ENCODE data around the gene ADCY6. TPM values are rescaled to one million over a fixed set of nuclear protein-coding genes. Genes with fewer than 3 reads are reported as not detected.

Gene ADCY6
- total RNA-seq, 1 experiment from 2014 or later: 31.1 TPM

- no CpG with 5 or more reads among the region's 2 CpGs for WGBS (ENCODE audit: extremely low coverage, insufficient read length, low lambda C conversion rate)
- H3K9ac ChIP-seq (ENCODE audit: extremely low read depth, insufficient read length, low read length): no peak overlapping the region
- H2AFZ ChIP-seq (ENCODE audit: low read length): no peak overlapping the region
- no peak overlapping the region for H3K56ac ChIP-seq (ENCODE audit: insufficient read length, low read depth, low read length)
- Mint-ChIP-seq H3K27ac (peak overlapping the region in 1 of 3 experiments; percentile 11; a peak in 1 of 7 replicates), H3K9me3 (no peaks in the 10 kb centered on the region), H3K36me3 (ENCODE audit: insufficient read depth in 1 of 3, low read depth in 3 of 3) (no peaks in the 10 kb centered on the region), H3K27me3 (ENCODE audit: low read depth) (peaks cover 9% of the 10 kb centered on the region), H3K4me1 (peaks cover 0 to 2% of the 10 kb centered on the region in 2 experiments; a peak in 1 of 4 replicates), H3K4me3 (no peak overlapping the region)
- no peak overlapping the region for H4K5ac ChIP-seq (ENCODE audit: insufficient read length, low read depth, low read length)
- H3K23me2 ChIP-seq (ENCODE audit: insufficient read length, low read depth, low read length, poor library complexity, severe bottlenecking): no peaks in the 10 kb centered on the region
- H3K27ac ChIP-seq (ENCODE audit: insufficient read length, low read depth, low read length): no peak overlapping the region
- no peak overlapping the region for H3K23ac ChIP-seq (ENCODE audit: insufficient read length, low read depth, low read length)
- H3K4me2 ChIP-seq (ENCODE audit: insufficient read depth, insufficient read length, low read length): no peak overlapping the region
- no peak overlapping the region for H2BK120ac ChIP-seq (ENCODE audit: low read depth, low read length, poor library complexity, severe bottlenecking)
- no peak overlapping the region for H2BK12ac ChIP-seq (ENCODE audit: insufficient read length, low read depth, low read length)
- H3K18ac ChIP-seq (ENCODE audit: insufficient read length, low read depth, low read length): no peak overlapping the region
- no peak overlapping the region for H3K14ac ChIP-seq (ENCODE audit: insufficient read depth, low read length)
- H3T11ph ChIP-seq (ENCODE audit: low read length): no peak overlapping the region
- no peaks in the 10 kb centered on the region; the same call in 1 of the 2 replicates for H3K27me3 ChIP-seq (ENCODE audit: insufficient read depth, low read length)
- no peak overlapping the region for H4K8ac ChIP-seq (replicated peaks; ENCODE audit: insufficient read length, low read depth, low read length)
- no peaks in the 10 kb centered on the region for H3K79me2 ChIP-seq (ENCODE audit: insufficient read depth, low read length)
- H3K79me1 ChIP-seq (ENCODE audit: insufficient read depth, low read depth, low read length, poor library complexity, severe bottlenecking): no peaks in the 10 kb centered on the region
- TF ChIP-seq, protein P1, sequence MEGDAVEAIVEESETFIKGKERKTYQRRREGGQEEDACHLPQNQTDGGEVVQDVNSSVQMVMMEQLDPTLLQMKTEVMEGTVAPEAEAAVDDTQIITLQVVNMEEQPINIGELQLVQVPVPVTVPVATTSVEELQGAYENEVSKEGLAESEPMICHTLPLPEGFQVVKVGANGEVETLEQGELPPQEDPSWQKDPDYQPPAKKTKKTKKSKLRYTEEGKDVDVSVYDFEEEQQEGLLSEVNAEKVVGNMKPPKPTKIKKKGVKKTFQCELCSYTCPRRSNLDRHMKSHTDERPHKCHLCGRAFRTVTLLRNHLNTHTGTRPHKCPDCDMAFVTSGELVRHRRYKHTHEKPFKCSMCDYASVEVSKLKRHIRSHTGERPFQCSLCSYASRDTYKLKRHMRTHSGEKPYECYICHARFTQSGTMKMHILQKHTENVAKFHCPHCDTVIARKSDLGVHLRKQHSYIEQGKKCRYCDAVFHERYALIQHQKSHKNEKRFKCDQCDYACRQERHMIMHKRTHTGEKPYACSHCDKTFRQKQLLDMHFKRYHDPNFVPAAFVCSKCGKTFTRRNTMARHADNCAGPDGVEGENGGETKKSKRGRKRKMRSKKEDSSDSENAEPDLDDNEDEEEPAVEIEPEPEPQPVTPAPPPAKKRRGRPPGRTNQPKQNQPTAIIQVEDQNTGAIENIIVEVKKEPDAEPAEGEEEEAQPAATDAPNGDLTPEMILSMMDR (conservative IDR thresholded peaks at IDR 0.05): no peak
- H4K20me1 ChIP-seq (ENCODE audit: control insufficient read depth, insufficient read depth, insufficient read length): no peaks in the 10 kb centered on the region
- no peaks in the 10 kb centered on the region for H3K9me3 ChIP-seq (ENCODE audit: control insufficient read depth, low read depth, low read length)
- H3K4ac ChIP-seq (ENCODE audit: low read depth, low read length): no peak overlapping the region
- H2BK5ac ChIP-seq (ENCODE audit: insufficient read length, low read length): no peak overlapping the region
- H2BK20ac ChIP-seq (ENCODE audit: low read depth, low read length, poor library complexity, severe bottlenecking): no peak overlapping the region
- no peak overlapping the region for H2BK15ac ChIP-seq (ENCODE audit: low read depth, low read length)
- no peaks in the 10 kb centered on the region for H3K4me1 ChIP-seq (ENCODE audit: insufficient read depth, low read length)
- no peak overlapping the region for H2AK5ac ChIP-seq (ENCODE audit: insufficient read length, low read length)
- H4K91ac ChIP-seq (ENCODE audit: insufficient read length, low read depth, low read length): no peak overlapping the region
- DNase-seq: no peak
These were observed 38.0 kb downstream of the ADCY6 start for GRCh38 chr12:48750769-48751356.
